ENCODE results near the gene AP5S1.

AP5S1 gene

GRCh38 chr20:3798908-3799248 is 21.5 kb upstream of the AP5S1 start:
- Histone ChIP-seq H3K23ac (ENCODE audit: low read length) (no peak overlapping the region), H4K8ac (ENCODE audit: low read depth, low read length) (no peak overlapping the region), H4K5ac (ENCODE audit: low read length) (no peak overlapping the region), H3K79me2 (ENCODE audit: control insufficient read depth, insufficient read depth, low read length) (no peaks in the 10 kb centered on the region), H3K27ac (ENCODE audit: low read depth, low read length) (no peak overlapping the region), H3K36me3 (ENCODE audit: control insufficient read depth, insufficient read depth, low read length) (peaks cover 8% of the 10 kb centered on the region), H2BK15ac (replicated peaks; ENCODE audit: low read depth) (no peak overlapping the region), H3K4me3 (ENCODE audit: low read length) (no peak overlapping the region), H3K18ac (ENCODE audit: low read length) (no peak overlapping the region), H2AK5ac (ENCODE audit: low read length) (no peak overlapping the region), H3K4me2 (ENCODE audit: low read length) (no peak overlapping the region), H3K9ac (ENCODE audit: low read length) (no peak overlapping the region), H3K4me1 (ENCODE audit: control insufficient read depth, low read depth, low read length) (peaks cover 13% of the 10 kb centered on the region), H3K27me3 (ENCODE audit: insufficient read depth, low read length, poor library complexity) (no peaks in the 10 kb centered on the region), H2BK120ac (ENCODE audit: low read depth, low read length) (no peak overlapping the region), H3K56ac (ENCODE audit: low read length) (peak overlapping the region; percentile 42), H2BK5ac (ENCODE audit: low read length) (no peak overlapping the region), H3K4ac (ENCODE audit: low read depth, low read length) (no peak overlapping the region), H3K79me1 (ENCODE audit: low read length) (peaks cover 1% of the 10 kb centered on the region)
- no CpG with 5 or more reads among the region's 3 CpGs for WGBS (ENCODE audit: extremely low coverage, insufficient coverage, low lambda C conversion rate)
- DNase-seq = no peak

GRCh38 chr20:3800256-3800877 is 20.0 kb upstream of the AP5S1 start:
- no peaks in the 10 kb centered on the region for H3K79me2 ChIP-seq (ENCODE audit: control insufficient read depth, insufficient read depth, low read length)
- no peak overlapping the region for H2BK5ac ChIP-seq (ENCODE audit: low read length)
- peaks cover 8% of the 10 kb centered on the region for H3K36me3 ChIP-seq (ENCODE audit: control insufficient read depth, insufficient read depth, low read length)
- H3K9ac ChIP-seq (ENCODE audit: low read length) = peak overlapping the region; percentile 32
- H2BK15ac ChIP-seq (replicated peaks; ENCODE audit: low read depth) = no peak overlapping the region
- H3K23ac ChIP-seq (ENCODE audit: low read length) = peak overlapping the region; percentile 45
- peak overlapping the region; percentile 18 for H3K27ac ChIP-seq (ENCODE audit: low read depth, low read length)
- peak; percentile 81 for DNase-seq
- no peak overlapping the region for H4K5ac ChIP-seq (ENCODE audit: low read length)
- peaks cover 13% of the 10 kb centered on the region for H3K4me1 ChIP-seq (ENCODE audit: control insufficient read depth, low read depth, low read length)
- WGBS (ENCODE audit: extremely low coverage, insufficient coverage, low lambda C conversion rate) = no CpG with 5 or more reads among the region's 18 CpGs
- H3K27me3 ChIP-seq (ENCODE audit: insufficient read depth, low read length, poor library complexity) = no peaks in the 10 kb centered on the region
- no peak overlapping the region for H2BK120ac ChIP-seq (ENCODE audit: low read depth, low read length)
- peaks cover 1% of the 10 kb centered on the region for H3K79me1 ChIP-seq (ENCODE audit: low read length)
- no peak overlapping the region for H3K18ac ChIP-seq (ENCODE audit: low read length)
- H4K8ac ChIP-seq (ENCODE audit: low read depth, low read length) = no peak overlapping the region
- no peak overlapping the region for H2AK5ac ChIP-seq (ENCODE audit: low read length)
- no peak overlapping the region for H3K4me2 ChIP-seq (ENCODE audit: low read length)
- no peak overlapping the region for H3K4ac ChIP-seq (ENCODE audit: low read depth, low read length)
- H3K56ac ChIP-seq (ENCODE audit: low read length) = peak overlapping the region; percentile 42
- no peak overlapping the region for H3K4me3 ChIP-seq (ENCODE audit: low read length)

GRCh38 chr20:3800878-3801260 is 19.5 kb upstream of the AP5S1 start:
- Histone ChIP-seq H2AK5ac (ENCODE audit: low read length) (no peak overlapping the region), H4K5ac (ENCODE audit: low read length) (no peak overlapping the region), H3K23ac (ENCODE audit: low read length) (peak overlapping the region; percentile 45), H3K4me1 (ENCODE audit: control insufficient read depth, low read depth, low read length) (peaks cover 13% of the 10 kb centered on the region), H3K4ac (ENCODE audit: low read depth, low read length) (no peak overlapping the region), H3K18ac (ENCODE audit: low read length) (no peak overlapping the region), H2BK5ac (ENCODE audit: low read length) (no peak overlapping the region), H3K27ac (ENCODE audit: low read depth, low read length) (no peak overlapping the region), H3K79me1 (ENCODE audit: low read length) (peaks cover 1% of the 10 kb centered on the region), H3K36me3 (ENCODE audit: control insufficient read depth, insufficient read depth, low read length) (peaks cover 10% of the 10 kb centered on the region), H2BK15ac (replicated peaks; ENCODE audit: low read depth) (no peak overlapping the region), H2BK120ac (ENCODE audit: low read depth, low read length) (no peak overlapping the region), H4K8ac (ENCODE audit: low read depth, low read length) (no peak overlapping the region), H3K79me2 (ENCODE audit: control insufficient read depth, insufficient read depth, low read length) (no peaks in the 10 kb centered on the region), H3K4me3 (ENCODE audit: low read length) (no peak overlapping the region), H3K27me3 (ENCODE audit: insufficient read depth, low read length, poor library complexity) (no peaks in the 10 kb centered on the region), H3K4me2 (ENCODE audit: low read length) (no peak overlapping the region), H3K9ac (ENCODE audit: low read length) (no peak overlapping the region), H3K56ac (ENCODE audit: low read length) (peak overlapping the region; percentile 42)
- DNase-seq = no peak
- no CpG with 5 or more reads among the region's 8 CpGs for WGBS (ENCODE audit: extremely low coverage, insufficient coverage, low lambda C conversion rate)

- no peak overlapping the region for H4K8ac ChIP-seq (ENCODE audit: low read depth, low read length)
- H3K79me2 ChIP-seq (ENCODE audit: control insufficient read depth, insufficient read depth, low read length) = no peaks in the 10 kb centered on the region
- no peak overlapping the region for H2AK5ac ChIP-seq (ENCODE audit: low read length)
- H2BK5ac ChIP-seq (ENCODE audit: low read length) = no peak overlapping the region
- no peak overlapping the region for H3K9ac ChIP-seq (ENCODE audit: low read length)
- H3K79me1 ChIP-seq (ENCODE audit: low read length) = peaks cover 1% of the 10 kb centered on the region
- no peak overlapping the region for H3K56ac ChIP-seq (ENCODE audit: low read length)
- H3K4me2 ChIP-seq (ENCODE audit: low read length) = no peak overlapping the region
- H3K18ac ChIP-seq (ENCODE audit: low read length) = no peak overlapping the region
- H3K4me3 ChIP-seq (ENCODE audit: low read length) = no peak overlapping the region
- no peak for DNase-seq
- peaks cover 10% of the 10 kb centered on the region for H3K36me3 ChIP-seq (ENCODE audit: control insufficient read depth, insufficient read depth, low read length)
- H2BK15ac ChIP-seq (replicated peaks; ENCODE audit: low read depth) = no peak overlapping the region
- no peak overlapping the region for H3K23ac ChIP-seq (ENCODE audit: low read length)
- no CpG with 5 or more reads among the region's 4 CpGs for WGBS (ENCODE audit: extremely low coverage, insufficient coverage, low lambda C conversion rate)
- no peak overlapping the region for H3K4ac ChIP-seq (ENCODE audit: low read depth, low read length)
- no peak overlapping the region for H2BK120ac ChIP-seq (ENCODE audit: low read depth, low read length)
- no peak overlapping the region for H3K27ac ChIP-seq (ENCODE audit: low read depth, low read length)
- H4K5ac ChIP-seq (ENCODE audit: low read length) = no peak overlapping the region
- peaks cover 13% of the 10 kb centered on the region for H3K4me1 ChIP-seq (ENCODE audit: control insufficient read depth, low read depth, low read length)
- H3K27me3 ChIP-seq (ENCODE audit: insufficient read depth, low read length, poor library complexity) = no peaks in the 10 kb centered on the region
Observed at GRCh38 chr20:3801299-3801698, 19.0 kb upstream of the AP5S1 start.

- no peak overlapping the region for H3K4me2 ChIP-seq (ENCODE audit: low read length)
- H2BK15ac ChIP-seq (replicated peaks; ENCODE audit: low read depth) = no peak overlapping the region
- no peak overlapping the region for H2BK5ac ChIP-seq (ENCODE audit: low read length)
- peaks cover 1% of the 10 kb centered on the region for H3K79me1 ChIP-seq (ENCODE audit: low read length)
- H3K27ac ChIP-seq (ENCODE audit: low read depth, low read length) = no peak overlapping the region
- no peak overlapping the region for H4K8ac ChIP-seq (ENCODE audit: low read depth, low read length)
- H3K79me2 ChIP-seq (ENCODE audit: control insufficient read depth, insufficient read depth, low read length) = no peaks in the 10 kb centered on the region
- H3K27me3 ChIP-seq (ENCODE audit: insufficient read depth, low read length, poor library complexity) = no peaks in the 10 kb centered on the region
- WGBS (ENCODE audit: extremely low coverage, insufficient coverage, low lambda C conversion rate) = no CpG with 5 or more reads among the region's 13 CpGs
- no peak overlapping the region for H3K56ac ChIP-seq (ENCODE audit: low read length)
- H4K5ac ChIP-seq (ENCODE audit: low read length) = no peak overlapping the region
- peaks cover 10% of the 10 kb centered on the region for H3K36me3 ChIP-seq (ENCODE audit: control insufficient read depth, insufficient read depth, low read length)
- H3K18ac ChIP-seq (ENCODE audit: low read length) = no peak overlapping the region
- no peak overlapping the region for H3K23ac ChIP-seq (ENCODE audit: low read length)
- no peak overlapping the region for H3K4ac ChIP-seq (ENCODE audit: low read depth, low read length)
- H2AK5ac ChIP-seq (ENCODE audit: low read length) = no peak overlapping the region
- H2BK120ac ChIP-seq (ENCODE audit: low read depth, low read length) = no peak overlapping the region
- H3K4me1 ChIP-seq (ENCODE audit: control insufficient read depth, low read depth, low read length) = peaks cover 13% of the 10 kb centered on the region
- H3K9ac ChIP-seq (ENCODE audit: low read length) = no peak overlapping the region
- no peak for DNase-seq
- H3K4me3 ChIP-seq (ENCODE audit: low read length) = no peak overlapping the region
Observed at GRCh38 chr20:3801846-3802245, 18.5 kb upstream of the AP5S1 start.
